ENCODE measurements around the gene RAI1.

The RAI1 gene

GRCh38 chr17:17811381-17812210 lies 130.3 kb downstream of the RAI1 start:
- Histone ChIP-seq H3K9ac (ENCODE audit: insufficient read length) (no peak overlapping the region), H3K27ac (peak overlapping the region; percentile 73), H3K36me3 (ENCODE audit: insufficient read depth, low read length) (peaks cover 42% of the 10 kb centered on the region), H3K4me3 (0 out of 2 replicates have a peak overlapping the region, but pooled peaks have one; percentile 7), H3K9me3 (ENCODE audit: low read depth, low read length) (no peaks in the 10 kb centered on the region)
- no peak for DNase-seq (ENCODE audit: low read depth, low spot score)
- no peak for TF ChIP-seq FOXP2 (optimal IDR thresholded peaks at IDR 0.05; ENCODE audit: control extremely low read depth, extremely low read length, insufficient read depth)
- TF ChIP-seq EZH2 (IDR thresholded peaks at IDR 0.05), result no peak
- no peak for TF ChIP-seq POLR2AphosphoS5 (IDR thresholded peaks at IDR 0.05; ENCODE audit: borderline replicate concordance, low read depth, low read length)

DNA sequence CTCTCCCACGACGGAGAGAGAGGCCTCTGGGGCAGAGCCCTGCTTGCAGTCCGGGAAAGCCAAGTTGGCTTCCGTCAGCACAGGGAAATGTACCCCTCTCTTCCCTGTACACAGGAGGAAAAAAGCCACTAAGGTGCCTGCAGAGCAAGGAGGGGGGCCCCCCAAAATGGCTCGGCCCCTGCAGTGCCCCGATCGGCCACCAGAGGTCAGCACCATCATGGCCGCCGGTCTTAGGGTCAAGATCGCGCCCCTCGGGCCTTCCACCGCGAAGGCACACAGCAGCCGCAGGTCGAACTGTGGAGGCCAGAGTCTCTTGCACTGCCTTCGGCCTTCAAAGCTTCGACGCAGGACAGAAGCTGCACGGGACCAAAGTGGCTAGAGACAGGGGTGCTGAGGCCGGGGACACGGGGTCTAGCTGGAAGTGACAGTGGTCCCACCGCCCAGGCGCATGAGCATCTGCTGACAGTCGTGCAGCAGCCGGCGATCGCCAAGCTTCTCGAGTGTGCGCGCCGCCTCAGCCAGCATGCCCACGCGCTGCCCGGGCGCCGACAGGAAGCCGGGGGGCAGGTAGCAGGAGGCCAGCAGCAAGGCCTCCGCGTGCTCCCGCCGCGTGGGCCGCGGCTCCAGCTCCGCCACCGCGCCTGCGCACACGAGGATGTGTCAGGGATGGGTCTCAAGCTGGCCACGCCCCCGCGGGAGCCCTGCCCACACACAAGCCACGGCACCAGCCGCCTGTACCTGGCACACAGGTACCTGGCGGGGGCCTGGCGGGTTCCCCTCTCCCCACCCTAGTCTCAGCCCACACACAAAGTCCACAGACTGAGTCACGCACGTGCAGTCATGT lies 131.2 kb downstream of the RAI1 start:
- Histone ChIP-seq H3K4me3 (no peak overlapping the region), H3K36me3 (ENCODE audit: insufficient read depth, low read length) (peaks cover 50% of the 10 kb centered on the region), H3K9me3 (ENCODE audit: low read depth, low read length) (no peaks in the 10 kb centered on the region), H3K27ac (peak overlapping the region; percentile 73; the same call in 1 of the 2 replicates), H3K9ac (ENCODE audit: insufficient read length) (no peak overlapping the region)
- DNase-seq (ENCODE audit: low read depth, low spot score), result no peak
- TF ChIP-seq POLR2AphosphoS5 (IDR thresholded peaks at IDR 0.05; ENCODE audit: borderline replicate concordance, low read depth, low read length) (no peak), FOXP2 (optimal IDR thresholded peaks at IDR 0.05; ENCODE audit: control extremely low read depth, extremely low read length, insufficient read depth) (no peak), EZH2 (IDR thresholded peaks at IDR 0.05) (no peak)

- Histone ChIP-seq H3K9me3 (ENCODE audit: low read depth, low read length) (no peaks in the 10 kb centered on the region), H3K4me3 (no peak overlapping the region), H3K36me3 (ENCODE audit: insufficient read depth, low read length) (peaks cover 57% of the 10 kb centered on the region), H3K27ac (no peak overlapping the region), H3K9ac (ENCODE audit: insufficient read length) (no peak overlapping the region)
- no peak for DNase-seq (ENCODE audit: low read depth, low spot score)
- TF ChIP-seq EZH2 (IDR thresholded peaks at IDR 0.05) (no peak), POLR2AphosphoS5 (IDR thresholded peaks at IDR 0.05; ENCODE audit: borderline replicate concordance, low read depth, low read length) (no peak), FOXP2 (optimal IDR thresholded peaks at IDR 0.05; ENCODE audit: control extremely low read depth, extremely low read length, insufficient read depth) (no peak)
These were observed 131.9 kb downstream of the RAI1 start for GRCh38 chr17:17813055-17813724.

DNA sequence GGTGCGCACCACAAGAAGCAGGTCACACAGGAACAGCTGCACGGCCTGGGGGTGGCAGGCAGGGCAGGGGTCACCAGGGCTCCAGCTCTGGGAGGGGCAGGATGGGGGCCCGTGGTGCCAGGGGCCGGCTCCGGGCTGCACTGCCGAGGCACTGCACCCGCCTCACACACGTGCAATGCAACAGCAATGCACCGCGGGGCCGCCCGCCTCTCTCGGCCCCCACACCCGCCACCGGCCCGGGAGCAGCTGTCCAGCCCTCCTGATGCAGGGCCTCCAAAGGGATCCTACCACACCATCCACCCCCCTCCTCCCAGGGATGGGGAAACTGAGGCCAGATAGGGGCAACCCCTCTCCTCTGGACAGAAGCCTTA lies 132.5 kb downstream of the RAI1 start:
- H3K4me3 ChIP-seq, result no peak overlapping the region
- no peak for TF ChIP-seq EZH2 (IDR thresholded peaks at IDR 0.05)
- TF ChIP-seq POLR2AphosphoS5 (IDR thresholded peaks at IDR 0.05; ENCODE audit: borderline replicate concordance, low read depth, low read length), result no peak
- no peak for TF ChIP-seq FOXP2 (optimal IDR thresholded peaks at IDR 0.05; ENCODE audit: control extremely low read depth, extremely low read length, insufficient read depth)
- no peaks in the 10 kb centered on the region for H3K9me3 ChIP-seq (ENCODE audit: low read depth, low read length)
- no peak for DNase-seq (ENCODE audit: low read depth, low spot score)
- no peak overlapping the region for H3K27ac ChIP-seq
- peaks cover 62% of the 10 kb centered on the region for H3K36me3 ChIP-seq (ENCODE audit: insufficient read depth, low read length)
- H3K9ac ChIP-seq (ENCODE audit: insufficient read length), result no peak overlapping the region

DNA sequence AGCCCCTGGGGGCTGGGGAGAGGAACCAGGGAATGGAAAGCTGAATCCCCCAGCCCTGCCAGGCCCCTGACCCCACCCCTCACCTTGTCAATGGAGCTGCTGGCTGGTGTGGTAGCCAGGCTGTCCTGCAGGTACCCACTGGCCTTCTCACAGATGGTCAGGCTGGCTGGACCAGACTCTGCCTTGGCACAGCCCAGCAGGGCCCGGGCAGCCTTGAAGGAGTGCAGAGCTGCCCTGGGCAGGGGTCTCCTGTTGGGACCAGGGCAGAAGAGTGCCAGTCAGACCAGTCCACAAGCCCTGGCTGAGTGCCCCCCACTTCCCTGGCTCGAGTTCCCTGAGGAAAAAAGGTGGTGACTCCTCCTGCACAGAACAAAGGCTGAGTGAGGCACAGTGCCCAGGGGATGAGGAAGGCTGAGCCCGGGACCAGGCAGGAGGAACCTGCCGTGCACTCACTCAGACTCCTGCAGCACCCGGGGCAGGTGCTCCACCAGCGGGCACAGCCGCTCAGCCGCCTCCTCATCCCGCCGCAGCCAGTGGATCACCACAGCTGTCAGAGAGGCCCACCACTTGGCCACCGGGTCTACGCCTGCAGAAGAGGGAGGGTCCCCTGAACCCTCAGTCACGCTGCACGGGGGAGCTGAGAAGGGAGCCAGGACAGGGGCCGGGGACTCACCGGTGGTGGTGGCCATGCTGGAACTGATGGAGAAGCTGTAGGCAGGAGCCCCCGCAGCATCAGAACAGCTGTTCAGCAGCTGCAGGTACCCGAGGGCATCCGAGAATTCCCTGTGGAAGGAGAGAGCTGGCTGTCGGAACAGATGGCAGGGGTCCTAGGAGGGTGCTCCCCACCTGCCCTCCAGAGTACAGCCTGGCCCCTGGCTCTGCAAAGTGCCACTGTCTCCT lies 133.2 kb downstream of the RAI1 start:
- no peak overlapping the region for H3K27ac ChIP-seq
- no peaks in the 10 kb centered on the region for H3K9me3 ChIP-seq (ENCODE audit: low read depth, low read length)
- H3K9ac ChIP-seq (ENCODE audit: insufficient read length), result no peak overlapping the region
- H3K36me3 ChIP-seq (ENCODE audit: insufficient read depth, low read length), result peaks cover 69% of the 10 kb centered on the region
- DNase-seq (ENCODE audit: low read depth, low spot score), result no peak
- H3K4me3 ChIP-seq, result no peak overlapping the region
- no peak for TF ChIP-seq POLR2AphosphoS5 (IDR thresholded peaks at IDR 0.05; ENCODE audit: borderline replicate concordance, low read depth, low read length)
- no peak for TF ChIP-seq EZH2 (IDR thresholded peaks at IDR 0.05)
- TF ChIP-seq FOXP2 (optimal IDR thresholded peaks at IDR 0.05; ENCODE audit: control extremely low read depth, extremely low read length, insufficient read depth), result no peak

- Histone ChIP-seq H3K9me3 (ENCODE audit: low read depth, low read length) (no peaks in the 10 kb centered on the region), H3K36me3 (ENCODE audit: insufficient read depth, low read length) (peaks cover 75% of the 10 kb centered on the region), H3K27ac (no peak overlapping the region), H3K9ac (ENCODE audit: insufficient read length) (no peak overlapping the region), H3K4me3 (no peak overlapping the region)
- TF ChIP-seq FOXP2 (optimal IDR thresholded peaks at IDR 0.05; ENCODE audit: control extremely low read depth, extremely low read length, insufficient read depth), result no peak
- DNase-seq (ENCODE audit: low read depth, low spot score), result no peak
These were observed 133.8 kb downstream of the RAI1 start for GRCh38 chr17:17815062-17815406.

DNA sequence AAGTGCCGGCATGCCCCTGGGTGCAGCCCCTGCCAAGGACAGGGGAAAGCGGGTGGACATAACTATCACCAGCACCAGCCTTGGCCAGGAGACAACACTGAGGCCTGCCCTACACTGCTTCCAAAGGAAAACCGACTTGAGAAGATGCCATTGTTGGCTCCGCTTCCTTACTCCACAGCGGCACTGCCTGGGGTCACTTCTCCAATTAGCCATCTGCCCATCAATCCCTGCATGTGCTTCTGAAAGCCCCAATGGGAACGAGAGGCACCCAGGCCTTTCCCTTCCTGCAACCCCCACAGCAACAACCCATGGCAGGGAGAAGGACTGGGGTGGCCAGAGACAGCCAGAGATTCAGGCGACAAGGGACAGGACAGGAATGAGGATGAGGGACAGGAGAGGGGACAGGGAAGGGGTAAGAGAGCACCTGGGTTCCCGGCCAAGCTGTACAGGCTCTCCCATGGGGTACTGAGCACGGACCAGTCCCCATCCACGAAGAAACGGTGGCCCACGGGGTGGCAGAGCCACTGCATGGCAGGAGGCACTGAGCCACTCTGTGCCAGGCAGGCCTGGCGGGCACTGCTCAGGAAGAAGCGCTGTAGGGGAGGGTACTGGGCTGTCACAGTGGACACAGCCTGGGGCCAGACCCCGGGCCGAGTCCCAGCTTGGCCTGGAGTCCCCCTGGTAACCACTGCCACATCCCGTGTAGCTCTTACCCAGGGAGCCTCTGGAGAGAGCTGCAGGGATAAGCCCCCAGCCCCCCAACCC lies 134.4 kb downstream of the RAI1 start:
- no peak overlapping the region for H3K27ac ChIP-seq
- H3K9me3 ChIP-seq (ENCODE audit: low read depth, low read length), result no peaks in the 10 kb centered on the region
- no peak overlapping the region for H3K9ac ChIP-seq (ENCODE audit: insufficient read length)
- DNase-seq (ENCODE audit: low read depth, low spot score), result no peak
- H3K4me3 ChIP-seq, result no peak overlapping the region
- H3K36me3 ChIP-seq (ENCODE audit: insufficient read depth, low read length), result peaks cover 79% of the 10 kb centered on the region
- TF ChIP-seq POLR2AphosphoS5 (IDR thresholded peaks at IDR 0.05; ENCODE audit: borderline replicate concordance, low read depth, low read length) (no peak), EZH2 (IDR thresholded peaks at IDR 0.05) (no peak), FOXP2 (optimal IDR thresholded peaks at IDR 0.05; ENCODE audit: control extremely low read depth, extremely low read length, insufficient read depth) (no peak)
